AG04450 (cell line): ENCODE data around the gene FRMD8. TPM values are rescaled to one million over a fixed set of nuclear protein-coding genes. Genes with fewer than 3 reads are reported as not detected.

Experiments
- CTCF ChIA-PET: fragments of 300-600, 350-600 bp; formaldehyde crosslinking; extraction: SDS; loops from one replicate; lab custom pipeline; 2022; ENCODE audit warnings: antibody characterized with exemption, inconsistent platforms; lab: Charles Lee
- POLR2A ChIA-PET: fragments of 350-600 bp; formaldehyde crosslinking; extraction: SDS; loops from one replicate; lab custom pipeline; 2021; ENCODE audit warnings: antibody characterized with exemption, inconsistent platforms; lab: Yijun Ruan, JAX
- DNase-seq: peaks from one replicate; pipeline ENCODE4 v3.0.0-alpha.2; 2011; ENCODE audit warnings: low read depth, low spot score
- H3K27ac ChIP-seq: one replicate; pipeline ENCODE4 v1.5.1; 2012; ENCODE audit warnings: low read depth, low read length, control low read depth
- H3K27me3 ChIP-seq: one replicate; pipeline ENCODE4 v1.6.0; 2012; ENCODE audit warnings: low read length; ENCODE audit not compliant: control insufficient read depth, insufficient read depth
- H3K4me3 ChIP-seq: 2 replicates; pipeline ENCODE4 v1.5.1; 2011; ENCODE audit warnings: mild to moderate bottlenecking, low read depth, low read length, control low read depth
- H3K9me3 ChIP-seq: 2 replicates; pipeline ENCODE4 v1.5.1; 2012; ENCODE audit warnings: low read length; ENCODE audit not compliant: control insufficient read depth, insufficient read depth
- polyA plus RNA-seq: library from polyadenylated mRNA; depleted of rRNA; stranded (reverse); fragments of >200 nt; gene quantifications from 2 replicates; pipeline ENCODE4 v1.2.3, GENCODE V29; 2011; rRNA removed
- small RNA-seq: library from RNA; depleted of rRNA; stranded (forward); fragments of <200 nt; gene quantifications from one replicate; pipeline ENCODE3, GENCODE V24; 2012; ENCODE audit warnings: low read depth; ENCODE audit not compliant: insufficient read length
- TF ChIP-seq, protein P1 (sequence below): IDR thresholded peaks from 2 replicates; pipeline ENCODE4 v1.5.1; 2011; ENCODE audit warnings: low read depth, low read length, control low read depth, inconsistent platforms

Gene FRMD8
- polyA plus RNA-seq, 1 experiment = 10.7 TPM

DNA sequence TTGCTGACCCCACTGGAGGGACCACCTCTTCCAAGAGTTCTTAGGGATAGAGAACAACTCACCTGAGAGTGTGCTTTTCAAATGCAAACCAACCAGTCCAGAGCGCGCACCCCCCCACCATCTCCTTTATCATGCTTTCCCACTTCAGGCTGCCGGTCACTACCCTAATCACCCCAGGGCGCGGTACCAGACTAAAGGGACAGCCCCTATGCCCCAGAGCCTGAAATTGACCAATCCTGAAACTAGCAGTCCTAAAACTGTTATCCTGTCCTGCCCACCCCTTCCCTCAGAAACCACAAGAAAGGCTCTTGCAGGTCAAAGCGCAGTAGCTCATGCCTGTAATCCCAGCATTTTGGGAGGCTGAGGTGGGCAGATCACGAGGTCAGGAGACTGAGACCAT, 73.1 kb downstream of the FRMD8 start:
- TF ChIP-seq, protein P1, sequence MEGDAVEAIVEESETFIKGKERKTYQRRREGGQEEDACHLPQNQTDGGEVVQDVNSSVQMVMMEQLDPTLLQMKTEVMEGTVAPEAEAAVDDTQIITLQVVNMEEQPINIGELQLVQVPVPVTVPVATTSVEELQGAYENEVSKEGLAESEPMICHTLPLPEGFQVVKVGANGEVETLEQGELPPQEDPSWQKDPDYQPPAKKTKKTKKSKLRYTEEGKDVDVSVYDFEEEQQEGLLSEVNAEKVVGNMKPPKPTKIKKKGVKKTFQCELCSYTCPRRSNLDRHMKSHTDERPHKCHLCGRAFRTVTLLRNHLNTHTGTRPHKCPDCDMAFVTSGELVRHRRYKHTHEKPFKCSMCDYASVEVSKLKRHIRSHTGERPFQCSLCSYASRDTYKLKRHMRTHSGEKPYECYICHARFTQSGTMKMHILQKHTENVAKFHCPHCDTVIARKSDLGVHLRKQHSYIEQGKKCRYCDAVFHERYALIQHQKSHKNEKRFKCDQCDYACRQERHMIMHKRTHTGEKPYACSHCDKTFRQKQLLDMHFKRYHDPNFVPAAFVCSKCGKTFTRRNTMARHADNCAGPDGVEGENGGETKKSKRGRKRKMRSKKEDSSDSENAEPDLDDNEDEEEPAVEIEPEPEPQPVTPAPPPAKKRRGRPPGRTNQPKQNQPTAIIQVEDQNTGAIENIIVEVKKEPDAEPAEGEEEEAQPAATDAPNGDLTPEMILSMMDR = no peak
- POLR2A ChIA-PET = interaction anchor here (0.8 to 1.1 kb wide), 2 partner anchors 19 to 49 kb away, joined by 3 to 4 read pairs; no protein-coding TSS in a partner anchor
- no peak for DNase-seq
- Histone ChIP-seq H3K27ac (no peak overlapping the region), H3K4me3 (no peak overlapping the region), H3K9me3 (no peaks in the 10 kb centered on the region), H3K27me3 (no peaks in the 10 kb centered on the region)
- CTCF ChIA-PET = interaction anchor here (1.0 to 2.0 kb wide), 2 partner anchors 20 to 38 kb away, joined by 3 to 4 read pairs; no protein-coding TSS in a partner anchor

Small RNA genes lying within 50 kb of the gene (small RNA-seq; reads per million reads assigned to genes)
- not detected for gene RF01684

Other genes with a start within 250 kb of the FRMD8 start
- not detected in 2 replicates for gene SPDYC, start 216.4 kb upstream of the FRMD8 start, polyA plus RNA-seq
- gene CAPN1, start 204.7 kb upstream of the FRMD8 start, polyA plus RNA-seq = 84.1 and 123 TPM in 2 replicates
- gene POLA2, start 124.7 kb upstream of the FRMD8 start, polyA plus RNA-seq = 10.4 and 14.1 TPM in 2 replicates
- gene CDC42EP2, start 71.8 kb upstream of the FRMD8 start, polyA plus RNA-seq = 14.3 and 21.1 TPM in 2 replicates
- gene DPF2, start 52.8 kb upstream of the FRMD8 start, polyA plus RNA-seq = 43.7 and 52.0 TPM in 2 replicates
- 0.07 and 0.11 TPM in 2 replicates for gene TIGD3, start 31.9 kb upstream of the FRMD8 start, polyA plus RNA-seq
- 0.76 and 1.4 TPM in 2 replicates for gene SLC25A45, start 4.0 kb upstream of the FRMD8 start, polyA plus RNA-seq
- 72.3 and 83.3 TPM in 2 replicates for gene NEAT1, start 36.2 kb downstream of the FRMD8 start, polyA plus RNA-seq
- gene MALAT1, start 112.4 kb downstream of the FRMD8 start, polyA plus RNA-seq = 1,149 and 1,465 TPM in 2 replicates
- 60.9 and 90.0 TPM in 2 replicates for gene SCYL1, start 138.4 kb downstream of the FRMD8 start, polyA plus RNA-seq
- 25.3 and 49.2 TPM in 2 replicates for gene LTBP3, start 171.7 kb downstream of the FRMD8 start, polyA plus RNA-seq
- 23.5 and 44.3 TPM in 2 replicates for gene ZNRD2, start 183.8 kb downstream of the FRMD8 start, polyA plus RNA-seq
- gene FAM89B, start 185.9 kb downstream of the FRMD8 start, polyA plus RNA-seq = 28.8 and 40.8 TPM in 2 replicates
- 11.3 and 15.2 TPM in 2 replicates for gene EHBP1L1, start 189.4 kb downstream of the FRMD8 start, polyA plus RNA-seq
- gene KCNK7, start 209.2 kb downstream of the FRMD8 start, polyA plus RNA-seq = 0.17 TPM in 1 of 2 replicates, not detected in the other
- 12.6 and 17.1 TPM in 2 replicates for gene MAP3K11, start 227.6 kb downstream of the FRMD8 start, polyA plus RNA-seq
- gene PCNX3, start 229.1 kb downstream of the FRMD8 start, polyA plus RNA-seq = 9.7 and 14.0 TPM in 2 replicates